H1 (cell line): ENCODE data around the gene TMEM258. TPM values are rescaled to one million over a fixed set of nuclear protein-coding genes. Genes with fewer than 3 reads are reported as not detected.

Experiments
- FOSL1 ChIP-seq: IDR thresholded peaks from 2 replicates; pipeline ENCODE4 v1.6.1; 2011; ENCODE audit warnings: mild to moderate bottlenecking, low read depth, low read length, moderate library complexity; ENCODE audit not compliant: insufficient read depth
- HDAC6 ChIP-seq: IDR thresholded peaks from one replicate; pipeline ENCODE4 v1.7.1; 2012; ENCODE audit warnings: low read depth, mild to moderate bottlenecking, inconsistent platforms, low read length, moderate library complexity
- JUND ChIP-seq: IDR thresholded peaks from 2 replicates; pipeline ENCODE4 v1.6.1; 2011; ENCODE audit warnings: mild to moderate bottlenecking, improper control_type of control experiment, low read length
- PHF8 ChIP-seq: fragments of 200-600 bp; sonication (generic); conservative IDR thresholded peaks from 2 replicates; pipeline ENCODE4 v1.7.1; 2012; ENCODE audit warnings: low read depth, mild to moderate bottlenecking, inconsistent platforms, low read length, moderate library complexity
- SIN3A ChIP-seq, 2 experiments: IDR thresholded peaks in 1 of 2; conservative IDR thresholded peaks in 1 of 2; 2 replicates each; pipeline ENCODE4 v1.6.1; 2011 to 2012; ENCODE audit warnings: low read length in 2 of 2, improper control_type of control experiment in 1 of 2, low read depth in 1 of 2, mild to moderate bottlenecking in 1 of 2
- ZNF274 ChIP-seq: IDR thresholded peaks from 2 replicates; pipeline ENCODE4 v1.7.0; 2012; ENCODE audit warnings: low read length, borderline replicate concordance; ENCODE audit errors: extremely low read depth
- polyA plus RNA-seq, 7 experiments: library from polyadenylated mRNA; depleted of rRNA in 3 of 7; stranded (reverse) in 5 of 7; unstranded in 2 of 7; fragments of >200 nt in 5 of 7; fragments of 200-250 nt in 2 of 7; gene quantifications; 1 replicate in 5 of 7; 2 replicates in 1 of 7; 4 replicates in 1 of 7; pipeline versions ENCODE4 v1.2.1 to v1.2.3, GENCODE V29; 2011 to 2013; ENCODE audit warnings: missing spikeins in 2 of 7, mixed read lengths in 2 of 7
- total RNA-seq: library from RNA; stranded (reverse); fragmentation: NEBNext Ultra II Directional; extraction: Animal tissue kit (Norgen Biotek cat#: 25700); gene quantifications from 2 replicates; pipeline ENCODE4 v1.2.1, GENCODE V29; 2021
- TF ChIP-seq, protein P1 (sequence below): IDR thresholded peaks from 2 replicates; pipeline ENCODE4 v1.6.1; 2012; ENCODE audit warnings: low read length, inconsistent platforms
- TF ChIP-seq, protein P2 (sequence below): IDR thresholded peaks from 2 replicates; pipeline ENCODE4 v1.6.1; 2011; ENCODE audit warnings: low read length, improper control_type of control experiment

Gene TMEM258
- total and polyA plus RNA-seq, 2 of the 8 experiments (the other 6 are each of a cell fraction or from before 2014, with no cell fraction given): 186 to 759 TPM

DNA sequence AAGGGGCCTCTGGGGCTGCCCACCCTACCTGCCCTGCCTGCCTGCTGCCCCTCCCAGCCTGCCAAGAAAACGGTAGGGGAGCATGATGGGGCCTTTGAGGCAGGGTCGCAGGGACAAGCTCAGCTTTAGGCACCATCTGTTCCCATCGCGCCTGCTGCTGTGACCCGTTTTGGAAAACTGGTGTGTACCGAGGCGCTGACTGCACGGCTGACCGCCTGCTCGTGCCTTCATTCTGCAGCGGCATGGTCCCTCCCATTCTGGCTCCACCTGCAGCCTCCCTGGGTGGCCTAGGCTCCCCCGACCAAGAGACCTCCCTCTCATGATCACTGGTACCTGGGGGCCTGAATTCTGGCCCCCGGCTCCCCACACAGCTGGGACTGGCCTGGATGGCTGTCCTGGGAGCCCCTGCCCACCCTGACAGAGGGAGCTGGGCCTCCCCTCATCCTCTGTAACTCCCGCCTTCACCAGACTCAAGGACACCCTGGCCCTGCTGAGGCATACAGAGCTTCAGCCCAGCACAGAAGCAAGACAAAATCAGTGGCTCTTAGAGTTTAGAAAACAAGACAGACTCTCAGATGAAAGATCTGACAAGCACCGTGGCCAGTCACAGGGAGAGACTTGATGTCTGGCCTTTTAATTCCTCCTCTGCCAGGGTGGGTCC, 46.5 kb downstream of the TMEM258 start (continued):
- TF ChIP-seq PHF8 (no peak), SIN3A (conservative IDR thresholded peaks at IDR 0.05 in 1 of 2, IDR thresholded peaks at IDR 0.05 in 1 of 2; ENCODE audit: low read depth in 1 of 2, low read length in 2 of 2) (no peak), JUND (no peak), FOSL1 (no peak), ZNF274 (no peak), HDAC6 (no peak)
- TF ChIP-seq, protein P1, sequence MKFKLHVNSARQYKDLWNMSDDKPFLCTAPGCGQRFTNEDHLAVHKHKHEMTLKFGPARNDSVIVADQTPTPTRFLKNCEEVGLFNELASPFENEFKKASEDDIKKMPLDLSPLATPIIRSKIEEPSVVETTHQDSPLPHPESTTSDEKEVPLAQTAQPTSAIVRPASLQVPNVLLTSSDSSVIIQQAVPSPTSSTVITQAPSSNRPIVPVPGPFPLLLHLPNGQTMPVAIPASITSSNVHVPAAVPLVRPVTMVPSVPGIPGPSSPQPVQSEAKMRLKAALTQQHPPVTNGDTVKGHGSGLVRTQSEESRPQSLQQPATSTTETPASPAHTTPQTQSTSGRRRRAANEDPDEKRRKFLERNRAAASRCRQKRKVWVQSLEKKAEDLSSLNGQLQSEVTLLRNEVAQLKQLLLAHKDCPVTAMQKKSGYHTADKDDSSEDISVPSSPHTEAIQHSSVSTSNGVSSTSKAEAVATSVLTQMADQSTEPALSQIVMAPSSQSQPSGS: no peak
- TF ChIP-seq, protein P2, sequence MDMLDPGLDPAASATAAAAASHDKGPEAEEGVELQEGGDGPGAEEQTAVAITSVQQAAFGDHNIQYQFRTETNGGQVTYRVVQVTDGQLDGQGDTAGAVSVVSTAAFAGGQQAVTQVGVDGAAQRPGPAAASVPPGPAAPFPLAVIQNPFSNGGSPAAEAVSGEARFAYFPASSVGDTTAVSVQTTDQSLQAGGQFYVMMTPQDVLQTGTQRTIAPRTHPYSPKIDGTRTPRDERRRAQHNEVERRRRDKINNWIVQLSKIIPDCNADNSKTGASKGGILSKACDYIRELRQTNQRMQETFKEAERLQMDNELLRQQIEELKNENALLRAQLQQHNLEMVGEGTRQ: no peak
